T-helper 2 cell treated with Interferon-gamma antibody and Interleukin-4, amounts not matched to agents 5 μg/mL and 100 μg/mL, for 36 hours (primary cell): ENCODE results near the gene METTL25.

ENCODE experiments used
- DNase-seq: peaks from one replicate; pipeline ENCODE4 v3.0.0; 2021; ENCODE audit warnings: low spot score
- H3K27ac Mint-ChIP-seq: one replicate; pipeline ENCODE4 v1.8.0; 2021; ENCODE audit warnings: mild to moderate bottlenecking, mixed read lengths
- H3K27me3 Mint-ChIP-seq: one replicate; pipeline ENCODE4 v1.8.0; 2021; ENCODE audit warnings: low read depth, mixed read lengths
- H3K36me3 Mint-ChIP-seq: one replicate; pipeline ENCODE4 v1.8.0; 2021; ENCODE audit warnings: low read depth, mixed read lengths
- H3K4me1 Mint-ChIP-seq: one replicate; pipeline ENCODE4 v1.8.0; 2021; ENCODE audit warnings: low read depth, mixed read lengths
- H3K4me3 Mint-ChIP-seq: one replicate; pipeline ENCODE4 v1.8.0; 2022; ENCODE audit warnings: mild to moderate bottlenecking, moderate library complexity, mixed read lengths
- H3K9me3 Mint-ChIP-seq: one replicate; pipeline ENCODE4 v1.8.0; 2021; ENCODE audit warnings: mixed read lengths

The METTL25 gene

DNA sequence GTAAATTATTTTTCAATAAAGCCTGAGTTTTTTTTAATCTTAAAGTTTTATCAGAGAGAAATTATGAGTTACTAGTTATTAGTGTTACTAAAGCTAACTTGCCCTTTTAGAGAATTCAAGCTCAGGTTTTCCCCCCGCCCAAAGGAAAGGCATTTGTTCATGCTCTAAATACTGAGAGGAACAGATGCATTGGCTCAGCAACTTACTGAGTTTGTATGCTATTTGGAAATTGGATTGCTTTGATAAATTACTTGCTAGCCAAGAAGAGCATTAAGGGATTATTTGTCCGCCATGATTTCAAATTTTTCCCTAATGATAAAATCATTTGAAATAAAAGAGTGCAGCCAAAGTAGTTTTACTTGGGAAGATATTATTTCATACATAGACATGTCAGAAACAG is 149.4 kb downstream of the METTL25 start:
- no peak overlapping the region for H3K4me3 Mint-ChIP-seq
- no peaks in the 10 kb centered on the region for H3K36me3 Mint-ChIP-seq

GRCh38 chr12:82510386-82510785 is 152.1 kb downstream of the METTL25 start:
- H3K36me3 Mint-ChIP-seq = no peaks in the 10 kb centered on the region
- no peaks in the 10 kb centered on the region for H3K4me1 Mint-ChIP-seq
- H3K4me3 Mint-ChIP-seq = no peak overlapping the region
- H3K27ac Mint-ChIP-seq = no peak overlapping the region
- DNase-seq = no peak
- no peaks in the 10 kb centered on the region for H3K27me3 Mint-ChIP-seq
- no peaks in the 10 kb centered on the region for H3K9me3 Mint-ChIP-seq

More for the DNA sequence above, 149.4 kb downstream of the METTL25 start:
- DNase-seq = no peak
- no peaks in the 10 kb centered on the region for H3K4me1 Mint-ChIP-seq
- H3K27ac Mint-ChIP-seq = no peak overlapping the region
- H3K9me3 Mint-ChIP-seq = no peaks in the 10 kb centered on the region
- no peaks in the 10 kb centered on the region for H3K27me3 Mint-ChIP-seq

DNA sequence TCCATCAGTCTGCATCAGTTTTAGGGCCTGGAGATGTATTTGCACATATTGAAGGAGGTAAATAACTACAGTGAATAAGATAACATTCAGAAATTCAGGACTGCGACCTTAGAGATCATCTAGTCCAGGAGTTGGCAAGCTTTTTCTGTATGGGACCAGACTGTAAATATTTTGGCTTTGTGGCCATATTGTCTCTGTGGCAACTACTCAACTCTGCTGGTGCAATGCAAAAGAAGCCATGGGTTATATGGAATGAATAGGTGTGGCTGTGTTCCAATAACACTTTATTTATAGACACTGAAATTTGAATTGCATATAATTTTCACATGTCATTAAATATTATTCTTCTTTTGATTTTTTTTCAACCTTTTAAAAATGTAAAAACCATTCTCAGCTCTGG is 156.6 kb downstream of the METTL25 start:
- no peak for DNase-seq
- Mint-ChIP-seq H3K27ac (no peak overlapping the region), H3K4me3 (no peak overlapping the region), H3K36me3 (no peaks in the 10 kb centered on the region), H3K4me1 (no peaks in the 10 kb centered on the region), H3K9me3 (no peaks in the 10 kb centered on the region), H3K27me3 (no peaks in the 10 kb centered on the region)

DNA sequence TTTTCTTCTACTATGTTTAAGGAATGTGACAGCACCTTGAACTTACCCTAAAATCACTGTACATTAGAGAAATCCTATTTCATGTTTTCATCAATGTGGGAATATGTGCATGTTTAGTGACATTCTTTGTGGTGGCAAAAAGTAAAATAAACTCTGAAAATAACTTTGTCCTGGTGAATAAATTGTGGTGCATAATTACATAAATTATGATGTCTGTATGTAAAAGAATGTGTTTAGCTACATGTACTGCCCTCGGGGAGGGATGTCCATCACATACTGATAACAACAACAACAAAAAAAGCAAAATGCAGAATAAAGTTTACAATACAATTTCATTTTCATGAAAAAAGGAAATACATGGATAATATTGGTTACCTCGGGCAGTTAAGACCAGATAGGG is 157.3 kb downstream of the METTL25 start:
- no peak overlapping the region for H3K4me3 Mint-ChIP-seq
- no peak for DNase-seq
- H3K4me1 Mint-ChIP-seq = no peaks in the 10 kb centered on the region
- H3K27ac Mint-ChIP-seq = no peak overlapping the region
- H3K27me3 Mint-ChIP-seq = no peaks in the 10 kb centered on the region
- no peaks in the 10 kb centered on the region for H3K36me3 Mint-ChIP-seq
- no peaks in the 10 kb centered on the region for H3K9me3 Mint-ChIP-seq

DNA sequence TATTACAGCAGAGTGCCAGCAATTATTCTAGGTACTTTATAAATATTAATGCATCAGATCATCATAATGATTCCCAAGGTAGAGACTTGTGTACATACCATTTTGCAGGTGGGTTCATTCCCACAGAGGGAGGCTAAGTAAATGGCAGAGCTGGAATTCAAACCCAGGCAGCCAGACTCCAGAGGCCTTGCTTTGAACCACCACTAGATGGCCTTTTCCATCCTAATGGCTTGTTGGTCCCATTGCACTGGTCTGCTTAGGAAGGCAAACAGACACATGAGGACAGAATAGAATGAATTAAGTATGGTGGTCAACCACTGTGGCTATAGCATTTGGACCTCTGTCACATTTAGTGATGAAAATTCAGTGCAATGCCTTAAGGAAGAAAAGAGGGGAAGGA is 158.7 kb downstream of the METTL25 start:
- Mint-ChIP-seq H3K4me1 (no peaks in the 10 kb centered on the region), H3K27me3 (no peaks in the 10 kb centered on the region), H3K9me3 (no peaks in the 10 kb centered on the region), H3K4me3 (no peak overlapping the region), H3K27ac (no peak overlapping the region), H3K36me3 (no peaks in the 10 kb centered on the region)
- no peak for DNase-seq

GRCh38 chr12:82517808-82518207 is 159.5 kb downstream of the METTL25 start:
- Mint-ChIP-seq H3K4me3 (no peak overlapping the region), H3K27me3 (no peaks in the 10 kb centered on the region), H3K36me3 (no peaks in the 10 kb centered on the region), H3K9me3 (no peaks in the 10 kb centered on the region), H3K4me1 (no peaks in the 10 kb centered on the region), H3K27ac (no peak overlapping the region)
- no peak for DNase-seq

GRCh38 chr12:82519510-82519909 is 161.2 kb downstream of the METTL25 start:
- Mint-ChIP-seq H3K4me3 (no peak overlapping the region), H3K36me3 (no peaks in the 10 kb centered on the region), H3K9me3 (no peaks in the 10 kb centered on the region), H3K4me1 (no peaks in the 10 kb centered on the region), H3K27ac (no peak overlapping the region), H3K27me3 (no peaks in the 10 kb centered on the region)
- DNase-seq = no peak

GRCh38 chr12:82522285-82522684 is 164.0 kb downstream of the METTL25 start:
- H3K27ac Mint-ChIP-seq = no peak overlapping the region
- no peaks in the 10 kb centered on the region for H3K27me3 Mint-ChIP-seq
- DNase-seq = no peak
- no peaks in the 10 kb centered on the region for H3K9me3 Mint-ChIP-seq
- H3K36me3 Mint-ChIP-seq = no peaks in the 10 kb centered on the region
- H3K4me1 Mint-ChIP-seq = no peaks in the 10 kb centered on the region
- no peak overlapping the region for H3K4me3 Mint-ChIP-seq

- no peak for DNase-seq
- Mint-ChIP-seq H3K4me3 (no peak overlapping the region), H3K9me3 (no peaks in the 10 kb centered on the region), H3K36me3 (no peaks in the 10 kb centered on the region), H3K4me1 (no peaks in the 10 kb centered on the region), H3K27me3 (no peaks in the 10 kb centered on the region), H3K27ac (no peak overlapping the region)
These were observed 164.4 kb downstream of the METTL25 start for GRCh38 chr12:82522762-82523161.

DNA sequence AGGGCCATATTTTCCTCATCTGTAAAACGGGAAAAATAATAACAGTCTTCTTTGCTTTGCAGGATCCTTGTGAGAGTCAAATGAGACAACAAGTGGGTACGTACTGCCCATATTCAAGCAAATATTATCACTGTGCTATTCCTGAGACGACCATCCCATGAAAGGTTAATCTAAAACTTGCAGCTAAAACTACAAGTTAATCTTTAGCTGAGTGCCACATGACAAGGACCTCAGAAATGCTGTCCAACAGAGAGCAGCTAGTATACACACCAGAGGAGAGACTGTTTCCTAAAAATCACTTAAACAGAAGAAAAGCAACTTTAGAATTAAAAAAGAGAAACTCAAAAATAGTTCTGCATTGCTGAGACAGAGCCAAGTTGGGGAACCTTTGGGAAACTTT is 165.7 kb downstream of the METTL25 start:
- no peak for DNase-seq
- H3K9me3 Mint-ChIP-seq = no peaks in the 10 kb centered on the region
- H3K4me3 Mint-ChIP-seq = no peak overlapping the region
- no peaks in the 10 kb centered on the region for H3K36me3 Mint-ChIP-seq
- no peaks in the 10 kb centered on the region for H3K4me1 Mint-ChIP-seq
- H3K27ac Mint-ChIP-seq = no peak overlapping the region
- no peaks in the 10 kb centered on the region for H3K27me3 Mint-ChIP-seq

DNA sequence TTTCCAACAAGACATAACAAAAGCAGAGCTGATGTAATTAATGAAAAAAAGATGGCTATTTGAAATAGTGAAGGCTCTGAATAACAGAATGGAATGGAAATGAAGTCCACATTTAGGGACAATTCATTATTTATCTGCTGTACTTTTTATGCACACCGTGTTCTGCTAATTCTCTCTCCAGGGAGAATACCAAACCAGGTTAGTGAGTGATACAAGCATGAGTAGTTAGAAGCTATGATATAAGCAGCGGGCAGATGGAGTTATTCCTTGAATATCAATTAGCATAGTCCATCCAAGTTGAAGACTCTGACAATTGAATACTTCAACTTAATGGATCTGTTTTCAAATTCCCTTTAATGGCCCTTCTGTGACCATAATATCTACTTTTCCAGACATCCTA is 166.3 kb downstream of the METTL25 start:
- H3K27me3 Mint-ChIP-seq = no peaks in the 10 kb centered on the region
- no peak overlapping the region for H3K4me3 Mint-ChIP-seq
- H3K27ac Mint-ChIP-seq = no peak overlapping the region
- no peaks in the 10 kb centered on the region for H3K4me1 Mint-ChIP-seq
- no peaks in the 10 kb centered on the region for H3K9me3 Mint-ChIP-seq
- DNase-seq = no peak
- no peaks in the 10 kb centered on the region for H3K36me3 Mint-ChIP-seq

- Mint-ChIP-seq H3K4me3 (no peak overlapping the region), H3K27me3 (no peaks in the 10 kb centered on the region), H3K27ac (no peak overlapping the region), H3K4me1 (no peaks in the 10 kb centered on the region), H3K36me3 (no peaks in the 10 kb centered on the region), H3K9me3 (no peaks in the 10 kb centered on the region)
- DNase-seq = no peak
These were observed 167.3 kb downstream of the METTL25 start for GRCh38 chr12:82525616-82526015.

DNA sequence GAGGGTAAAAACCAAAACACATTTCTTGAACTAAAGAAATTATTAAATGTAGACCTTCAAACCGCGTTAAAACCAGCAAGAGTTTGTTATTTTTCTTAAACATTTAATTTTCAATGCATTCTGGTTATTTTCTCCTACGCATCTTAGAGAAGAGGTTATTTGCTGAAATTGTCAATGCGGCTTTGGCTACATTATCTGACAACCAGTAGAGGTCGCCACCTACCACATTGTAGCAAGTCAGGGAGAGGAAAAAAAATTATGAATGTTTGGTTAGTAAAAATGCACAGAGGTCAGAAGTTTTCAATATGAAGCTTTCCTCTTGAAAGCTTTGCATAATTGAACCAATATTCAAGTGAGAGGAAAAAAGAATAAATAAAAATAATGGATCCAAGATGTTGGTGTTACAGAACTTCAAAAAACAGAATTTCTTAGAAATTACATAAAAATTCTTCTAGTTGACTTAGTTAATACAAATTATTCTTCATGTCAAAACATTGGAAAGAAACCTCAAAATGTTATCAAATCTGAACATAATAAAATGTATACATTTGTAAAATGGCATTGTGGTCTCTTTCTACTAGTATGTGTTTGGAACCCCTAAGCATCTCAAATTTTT is 168.9 kb downstream of the METTL25 start:
- Mint-ChIP-seq H3K9me3 (no peaks in the 10 kb centered on the region), H3K4me1 (no peaks in the 10 kb centered on the region)
- no peak for DNase-seq

More for the DNA sequence above, 168.9 kb downstream of the METTL25 start:
- Mint-ChIP-seq H3K4me3 (no peak overlapping the region), H3K27ac (no peak overlapping the region), H3K36me3 (no peaks in the 10 kb centered on the region), H3K27me3 (no peaks in the 10 kb centered on the region)
